Thyroid gland (tissue), 4 donors: ENCODE data around the gene MECR. TPM values are rescaled to one million over a fixed set of nuclear protein-coding genes. Genes with fewer than 3 reads are reported as not detected.

ENCODE experiments used
- DNase-seq, 2 donors: peaks; one replicate each; pipeline ENCODE4 v3.0.0-alpha.2; 2019
- H3K27ac ChIP-seq, 3 donors: fragments of 200-600 bp; sonication (generic); 1 replicate in 2 of 3; 2 replicates in 1 of 3; pipeline ENCODE4 v1.5.1; 2016 to 2019; ENCODE audit warnings: mild to moderate bottlenecking in 1 of 3, moderate library complexity in 1 of 3
- H3K27me3 ChIP-seq: fragments of 200-600 bp; sonication (generic); one replicate; pipeline ENCODE4 v1.5.1; 2019
- H3K36me3 ChIP-seq, 2 donors: fragments of 200-600 bp; sonication (generic); one replicate each; pipeline ENCODE4 v1.5.1; 2016 to 2019
- H3K4me1 ChIP-seq, 2 donors: fragments of 200-600 bp; sonication (generic); one replicate each; pipeline ENCODE4 v1.5.1; 2017 to 2019
- H3K4me3 ChIP-seq, 3 donors: fragments of 200-600 bp; sonication (generic); replicated peaks in 1 of 3; 1 replicate in 2 of 3; 2 replicates in 1 of 3; pipeline ENCODE4 v1.5.1; 2016; ENCODE audit warnings: mild to moderate bottlenecking in 1 of 3
- H3K9me3 ChIP-seq: fragments of 200-600 bp; sonication (generic); one replicate; pipeline ENCODE4 v1.5.1; 2017
- CTCF ChIP-seq, 6 experiments: fragments of 200-600 bp in 3 of 6; fragments of 450-650 bp in 3 of 6; sonication (generic) in 3 of 6; IDR thresholded peaks; one replicate each; pipeline ENCODE4 v1.5.1; 2016 to 2019; ENCODE audit warnings: antibody characterized with exemption in 6 of 6, mild to moderate bottlenecking in 2 of 6, inconsistent platforms in 1 of 6, moderate library complexity in 1 of 6
- POLR2A ChIP-seq, 2 donors: fragments of 450-650 bp; IDR thresholded peaks; one replicate each; pipeline ENCODE4 v1.6.1; 2017; ENCODE audit warnings: antibody characterized with exemption in 2 of 2, mild to moderate bottlenecking in 2 of 2, moderate library complexity in 1 of 2
- WGBS, 2 donors: methylation state at CpG; one replicate each; pipeline ENCODE4 v1.1.5; 2017; 5-methylcytosine and 5-hydroxymethylcytosine counted together
- intact Hi-C: fragments of 100-400 bp; cut with DNase I; formaldehyde crosslinking; loops from one replicate; pipeline ENCODE4 v1.15.1; 2023
- total RNA-seq, 4 donors: library from RNA; depleted of rRNA; stranded (reverse); fragments of >200 nt; gene quantifications; one replicate each; pipeline ENCODE4 v1.2.3, GENCODE V29; 2016

MECR gene
- 10 to 100 TPM; 10.2 to 30.9 (median 18.0) TPM for total RNA-seq

GRCh38 chr1:29230553-29231378 is at the start of gene MECR:
Gene MECR (minus strand): TSS chr1:29230934. CDS start chr1:29230906, 28 bp downstream.
- H3K4me1 ChIP-seq, result peaks cover 4 to 8% of the 10 kb centered on the region in 2 donors
- no peaks in the 10 kb centered on the region for H3K27me3 ChIP-seq
- 8 to 9% methylated on average over 16 to 24 of the region's 52 CpGs for WGBS, 2 donors
- DNase-seq, result peak; percentile 88 to 90
- H3K36me3 ChIP-seq, result no peaks in the 10 kb centered on the region
- H3K27ac ChIP-seq, result peak within 1 kb of the TSS in 2 of 3 donors; percentile 55 to 57
- TF ChIP-seq POLR2A (IDR thresholded peaks at IDR 0.05) (peak in 1 of 2 donors; percentile 63), CTCF (IDR thresholded peaks at IDR 0.05) (peak in 2 of 6 experiments; percentile 2 to 32)
- no peaks in the 10 kb centered on the region for H3K9me3 ChIP-seq
- peak within 1 kb of the TSS; percentile 10 to 77 (median 28) for H3K4me3 ChIP-seq
- intact Hi-C loops, result loop anchor here (10.0 kb wide), 2 partner anchors 874 to 1474 kb away; no protein-coding TSS in a partner anchor

GRCh38 chr1:29279951-29280391 is 49.2 kb upstream of the MECR start:
- no peak overlapping the region for H3K4me3 ChIP-seq
- DNase-seq, result no peak
- TF ChIP-seq POLR2A (IDR thresholded peaks at IDR 0.05) (no peak), CTCF (IDR thresholded peaks at IDR 0.05) (no peak)
- no peaks in the 10 kb centered on the region for H3K27me3 ChIP-seq
- H3K36me3 ChIP-seq, result peaks cover 0 to 5% of the 10 kb centered on the region in 2 donors
- H3K9me3 ChIP-seq, result no peaks in the 10 kb centered on the region
- no peak overlapping the region for H3K27ac ChIP-seq
- intact Hi-C loops, result no loop called here
- no peaks in the 10 kb centered on the region for H3K4me1 ChIP-seq
- WGBS, 2 donors, result 88 to 92% methylated on average over 7 to 11 of the region's 11 CpGs

GRCh38 chr1:29279406-29279805 is 48.7 kb upstream of the MECR start:
- H3K27ac ChIP-seq, result no peak overlapping the region
- no peak overlapping the region for H3K4me3 ChIP-seq
- no peak for TF ChIP-seq POLR2A (IDR thresholded peaks at IDR 0.05)
- no peak for TF ChIP-seq CTCF (IDR thresholded peaks at IDR 0.05)
- no peaks in the 10 kb centered on the region for H3K9me3 ChIP-seq
- no peaks in the 10 kb centered on the region for H3K27me3 ChIP-seq
- WGBS, 2 donors, result 93 to 94% methylated on average over 10 to 13 of the region's 13 CpGs
- DNase-seq, result no peak
- peaks cover 0 to 5% of the 10 kb centered on the region in 2 donors for H3K36me3 ChIP-seq
- H3K4me1 ChIP-seq, result no peaks in the 10 kb centered on the region
- intact Hi-C loops, result no loop called here

GRCh38 chr1:29278124-29278523 is 47.4 kb upstream of the MECR start:
- DNase-seq, result no peak
- WGBS, 2 donors, result 76 to 90% methylated on average over 3 of the region's 3 CpGs
- TF ChIP-seq CTCF (IDR thresholded peaks at IDR 0.05) (no peak), POLR2A (IDR thresholded peaks at IDR 0.05) (no peak)

GRCh38 chr1:29275435-29275834 is 44.7 kb upstream of the MECR start:
- H3K4me3 ChIP-seq, result no peak overlapping the region
- H3K27me3 ChIP-seq, result no peaks in the 10 kb centered on the region
- H3K27ac ChIP-seq, result no peak overlapping the region
- WGBS, 2 donors, result 92 to 93% methylated on average over 14 of the region's 14 CpGs
- H3K9me3 ChIP-seq, result no peaks in the 10 kb centered on the region
- H3K36me3 ChIP-seq, result peaks cover 0 to 5% of the 10 kb centered on the region in 2 donors
- H3K4me1 ChIP-seq, result peaks cover 10% of the 10 kb centered on the region in 2 donors
- intact Hi-C loops, result no loop called here
- DNase-seq, result no peak
- TF ChIP-seq POLR2A (IDR thresholded peaks at IDR 0.05) (no peak), CTCF (IDR thresholded peaks at IDR 0.05) (no peak)

More at GRCh38 chr1:29278124-29278523, 47.4 kb upstream of the MECR start:
- no peaks in the 10 kb centered on the region for H3K4me1 ChIP-seq
- intact Hi-C loops, result no loop called here
- H3K27me3 ChIP-seq, result no peaks in the 10 kb centered on the region
- no peak overlapping the region for H3K4me3 ChIP-seq
- H3K9me3 ChIP-seq, result no peaks in the 10 kb centered on the region
- H3K27ac ChIP-seq, result no peak overlapping the region
- H3K36me3 ChIP-seq, result peaks cover 0 to 5% of the 10 kb centered on the region in 2 donors
